HEK293 (cell line): ENCODE results near the gene ST6GALNAC1.
A peak's percentile ranks its signal among the peaks of the same experiment; 100 is the strongest.

ENCODE experiments used
- CTCF ChIA-PET: fragments of 350-600 bp; formaldehyde crosslinking; extraction: SDS; loops from one replicate; lab custom pipeline; 2021; ENCODE audit warnings: antibody characterized with exemption; lab: Yijun Ruan, JAX
- POLR2A ChIA-PET: fragments of 300-600 bp; formaldehyde crosslinking; extraction: SDS; loops from one replicate; lab custom pipeline; 2020; ENCODE audit warnings: antibody characterized with exemption, inconsistent platforms; lab: Yijun Ruan, JAX
- H3K27ac ChIP-seq: fragments of 200-500 bp; sonication (Bioruptor generic); 2 replicates; pipeline ENCODE4 v1.5.1; 2014; ENCODE audit warnings: low read depth, low read length, control low read depth, inconsistent platforms; ENCODE audit errors: extremely low read depth
- H3K36me3 ChIP-seq, 2 experiments: fragments of 200-500 bp in 1 of 2; sonication (Bioruptor generic) in 1 of 2; 1 replicate in 1 of 2; 2 replicates in 1 of 2; pipeline ENCODE4 v1.5.1; 2014 to 2017; ENCODE audit warnings: inconsistent platforms in 2 of 2, low read length in 2 of 2; ENCODE audit not compliant: control insufficient read depth in 2 of 2, insufficient read depth in 1 of 2
- H3K4me1 ChIP-seq: fragments of 200-500 bp; sonication (Bioruptor generic); 2 replicates; pipeline ENCODE4 v1.5.1; 2014; ENCODE audit warnings: mild to moderate bottlenecking, low read length, inconsistent platforms; ENCODE audit not compliant: control insufficient read depth, insufficient read depth
- H3K4me3 ChIP-seq: 2 replicates; pipeline ENCODE4 v1.5.1; 2011; ENCODE audit warnings: low read depth, mild to moderate bottlenecking, control low read depth, low read length, moderate library complexity
- H3K9me3 ChIP-seq: fragments of 200-500 bp; sonication (Bioruptor generic); 2 replicates; pipeline ENCODE4 v1.5.1; 2014; ENCODE audit warnings: low read depth, low read length, inconsistent platforms; ENCODE audit not compliant: control insufficient read depth, insufficient read depth
- INSM2 ChIP-seq: fragments of 450-650 bp; formaldehyde crosslinking; IDR thresholded peaks from 2 replicates; pipeline ENCODE4 v1.5.1; 2016; ENCODE audit warnings: missing biosample characterization, missing genetic modification characterization
- REPIN1 ChIP-seq: fragments of 450-650 bp; formaldehyde crosslinking; IDR thresholded peaks from 2 replicates; pipeline ENCODE4 v1.5.1; 2017; ENCODE audit warnings: missing biosample characterization, missing genetic modification characterization, low read depth
- SCRT2 ChIP-seq: fragments of 450-650 bp; formaldehyde crosslinking; IDR thresholded peaks from 2 replicates; pipeline ENCODE4 v1.5.1; 2016; ENCODE audit warnings: missing biosample characterization, missing genetic modification characterization
- SP2 ChIP-seq: fragments of 450-650 bp; formaldehyde crosslinking; IDR thresholded peaks from 2 replicates; pipeline ENCODE4 v1.5.1; 2016; ENCODE audit warnings: missing biosample characterization, missing genetic modification characterization
- ZIC2 ChIP-seq: fragments of 450-650 bp; formaldehyde crosslinking; IDR thresholded peaks from 2 replicates; pipeline ENCODE4 v1.5.1; 2016; ENCODE audit warnings: missing biosample characterization, missing genetic modification characterization
- ZNF26 ChIP-seq: fragments of 450-650 bp; formaldehyde crosslinking; IDR thresholded peaks from 2 replicates; pipeline ENCODE4 v1.5.1; 2016; ENCODE audit warnings: missing biosample characterization, missing genetic modification characterization
- ZNF341 ChIP-seq: fragments of 450-650 bp; formaldehyde crosslinking; IDR thresholded peaks from 2 replicates; pipeline ENCODE4; 2016; ENCODE audit warnings: low read depth, missing biosample characterization, missing genetic modification characterization
- ZNF416 ChIP-seq: fragments of 450-650 bp; formaldehyde crosslinking; IDR thresholded peaks from 2 replicates; pipeline ENCODE4 v1.5.1; 2016; ENCODE audit warnings: missing biosample characterization, missing genetic modification characterization
- ZNF423 ChIP-seq: fragments of 450-650 bp; formaldehyde crosslinking; IDR thresholded peaks from 2 replicates; pipeline ENCODE4 v1.5.1; 2016; ENCODE audit warnings: missing biosample characterization, missing genetic modification characterization
- ZNF518A ChIP-seq: fragments of 450-650 bp; formaldehyde crosslinking; conservative IDR thresholded peaks from 2 replicates; pipeline ENCODE4 v1.5.1; 2016; ENCODE audit warnings: low read depth, missing biosample characterization, missing genetic modification characterization
- ZNF555 ChIP-seq: fragments of 450-650 bp; formaldehyde crosslinking; conservative IDR thresholded peaks from 2 replicates; pipeline ENCODE4 v1.5.1; 2017; ENCODE audit warnings: missing biosample characterization, mild to moderate bottlenecking, missing genetic modification characterization, inconsistent platforms
- ZNF837 ChIP-seq: fragments of 450-650 bp; formaldehyde crosslinking; IDR thresholded peaks from 2 replicates; pipeline ENCODE4 v1.5.1; 2016; ENCODE audit warnings: missing biosample characterization, missing genetic modification characterization
- TF ChIP-seq, protein P1 (sequence below): fragments of 450-650 bp; formaldehyde crosslinking; IDR thresholded peaks from 2 replicates; pipeline ENCODE4 v1.5.1; 2016; ENCODE audit warnings: missing biosample characterization, missing genetic modification characterization

ST6GALNAC1 gene

DNA sequence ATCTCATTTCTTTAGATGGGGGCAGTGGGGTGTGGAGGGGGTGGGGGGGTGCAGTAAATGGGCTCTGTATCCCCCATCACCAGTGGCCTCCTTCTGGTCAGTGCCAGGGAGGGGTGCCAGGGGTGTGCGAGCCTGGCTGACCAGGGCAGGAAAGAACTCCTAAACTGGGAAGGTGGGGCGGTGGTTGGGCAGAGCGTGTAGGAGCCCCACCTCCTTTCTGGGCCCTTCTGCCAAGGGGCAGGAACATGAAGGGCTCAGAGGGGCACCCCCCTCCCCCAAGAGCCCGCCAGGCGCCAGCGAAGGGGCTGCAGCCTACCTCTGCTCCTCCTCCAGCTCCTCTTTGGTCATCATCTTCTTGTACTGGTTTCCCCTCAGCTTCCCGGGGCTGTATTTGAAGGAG, 41.2 kb upstream of the ST6GALNAC1 start (continued):
- TF ChIP-seq ZNF518A (tag by site-specific recombination), result no peak
- TF ChIP-seq ZNF26 (tag by site-specific recombination), result no peak
- no peak for TF ChIP-seq INSM2 (tag by site-specific recombination)

DNA sequence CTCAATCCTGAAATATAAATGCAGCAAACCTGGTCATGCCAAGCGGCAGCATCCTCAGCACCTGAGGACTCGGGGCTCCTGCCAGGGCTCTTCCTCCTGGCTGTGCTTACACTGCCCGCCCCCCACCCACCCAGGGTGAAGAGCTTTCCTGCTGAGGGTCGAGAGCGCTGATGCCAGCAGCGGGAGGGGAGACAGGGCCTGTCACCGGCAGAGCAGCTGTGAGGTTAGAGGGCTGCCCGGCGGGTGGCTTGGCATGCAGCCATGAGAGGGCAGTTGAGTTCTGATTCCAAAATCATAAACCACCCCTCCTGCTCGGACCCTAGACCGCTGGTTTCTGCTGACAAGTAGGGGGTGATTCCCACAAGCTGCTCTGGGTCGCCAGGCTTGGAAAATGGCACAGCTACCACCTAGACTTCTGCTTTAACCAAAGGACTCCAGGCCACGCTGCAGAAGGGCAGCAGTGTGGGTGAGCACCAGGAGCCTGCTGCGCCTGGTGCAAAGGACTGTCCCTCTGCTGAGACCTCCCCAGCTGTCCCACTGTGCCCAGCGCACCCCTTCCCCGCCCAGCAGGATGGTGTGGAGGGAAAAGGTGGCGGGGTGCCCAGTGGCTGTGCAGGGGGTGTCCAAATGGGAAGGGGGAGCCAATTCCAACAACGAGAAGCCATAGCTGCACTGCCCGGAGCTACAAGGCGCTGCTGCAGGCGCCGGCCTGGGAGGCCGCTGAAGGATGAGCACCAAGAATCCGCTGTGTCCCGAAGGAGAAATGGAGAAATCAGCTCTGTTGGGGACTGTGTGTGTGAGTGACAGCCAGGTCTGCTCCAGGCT, 40.6 kb upstream of the ST6GALNAC1 start:
- H3K27ac ChIP-seq, result no peak overlapping the region
- ChIA-PET POLR2A (interaction anchor here (0.6 to 1.1 kb wide), 5 partner anchors 13 to 551 kb away, joined by 3 to 7 read pairs (median 3); no protein-coding TSS in a partner anchor), CTCF (interaction anchor here (0.6 to 14.2 kb wide), 8 partner anchors 14 to 231 kb away, joined by 3 to 175 read pairs (median 5); partner anchors contain the start of gene MXRA7)
- H3K9me3 ChIP-seq, result no peaks in the 10 kb centered on the region
- no peak overlapping the region for H3K4me3 ChIP-seq
- H3K36me3 ChIP-seq, result peaks cover 0 to 55% of the 10 kb centered on the region in 2 experiments; a peak in 1 of 3 replicates
- peaks cover 8% of the 10 kb centered on the region for H3K4me1 ChIP-seq
- TF ChIP-seq ZIC2 (peak; percentile 96), ZNF555 (tag by site-specific recombination) (no peak), ZNF341 (tag by site-specific recombination) (peak; percentile 88), REPIN1 (tag by site-specific recombination) (no peak), ZNF416 (tag by site-specific recombination) (no peak), ZNF423 (tag by site-specific recombination) (peak; percentile 46; the same call in 1 of the 2 replicates)

GRCh38 chr17:76683011-76683755, 39.6 kb upstream of the ST6GALNAC1 start:
- CTCF ChIA-PET, result interaction anchor here (0.6 to 14.2 kb wide), 7 partner anchors 14 to 1531 kb away, joined by 3 to 175 read pairs (median 13); partner anchors contain the start of genes BIRC5 and MXRA7
- H3K27ac ChIP-seq, result 0 out of 2 replicates have a peak overlapping the region, but pooled peaks have one; percentile 33
- peaks cover 1% of the 10 kb centered on the region for H3K4me1 ChIP-seq
- no peak overlapping the region for H3K4me3 ChIP-seq
- no peak for TF ChIP-seq SP2 (tag by site-specific recombination)
- TF ChIP-seq, protein P1, sequence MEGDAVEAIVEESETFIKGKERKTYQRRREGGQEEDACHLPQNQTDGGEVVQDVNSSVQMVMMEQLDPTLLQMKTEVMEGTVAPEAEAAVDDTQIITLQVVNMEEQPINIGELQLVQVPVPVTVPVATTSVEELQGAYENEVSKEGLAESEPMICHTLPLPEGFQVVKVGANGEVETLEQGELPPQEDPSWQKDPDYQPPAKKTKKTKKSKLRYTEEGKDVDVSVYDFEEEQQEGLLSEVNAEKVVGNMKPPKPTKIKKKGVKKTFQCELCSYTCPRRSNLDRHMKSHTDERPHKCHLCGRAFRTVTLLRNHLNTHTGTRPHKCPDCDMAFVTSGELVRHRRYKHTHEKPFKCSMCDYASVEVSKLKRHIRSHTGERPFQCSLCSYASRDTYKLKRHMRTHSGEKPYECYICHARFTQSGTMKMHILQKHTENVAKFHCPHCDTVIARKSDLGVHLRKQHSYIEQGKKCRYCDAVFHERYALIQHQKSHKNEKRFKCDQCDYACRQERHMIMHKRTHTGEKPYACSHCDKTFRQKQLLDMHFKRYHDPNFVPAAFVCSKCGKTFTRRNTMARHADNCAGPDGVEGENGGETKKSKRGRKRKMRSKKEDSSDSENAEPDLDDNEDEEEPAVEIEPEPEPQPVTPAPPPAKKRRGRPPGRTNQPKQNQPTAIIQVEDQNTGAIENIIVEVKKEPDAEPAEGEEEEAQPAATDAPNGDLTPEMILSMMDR (tag by site-specific recombination), result 0 out of 2 replicates have a peak, but pooled peaks have one; percentile 47
- no peak for TF ChIP-seq SCRT2 (tag by site-specific recombination)
- no peak for TF ChIP-seq ZNF837 (tag by site-specific recombination)
- H3K36me3 ChIP-seq, result peaks cover 0 to 53% of the 10 kb centered on the region in 2 experiments; a peak in 1 of 3 replicates
- no peaks in the 10 kb centered on the region for H3K9me3 ChIP-seq
- POLR2A ChIA-PET, result interaction anchor here (0.6 to 0.9 kb wide), 3 partner anchors 12 to 550 kb away, joined by 3 to 7 read pairs (median 4); no protein-coding TSS in a partner anchor
